NCI-H526 (cell line): Measurements from ENCODE around the gene SGPP2.

Experiments used
- DNase-seq, 2 experiments: peaks; one replicate each; lab custom pipeline; 2025; lab: John Stamatoyannopoulos, UW

The SGPP2 gene

GRCh38 chr2:222525811-222526210, 101.5 kb downstream of the SGPP2 start:
- no peak for DNase-seq

GRCh38 chr2:222526480-222527277, 102.3 kb downstream of the SGPP2 start:
- DNase-seq = no peak

- DNase-seq = no peak
Measured at GRCh38 chr2:222532315-222532714, 108.0 kb downstream of the SGPP2 start.

GRCh38 chr2:222535477-222535876, 111.1 kb downstream of the SGPP2 start:
- DNase-seq = no peak

GRCh38 chr2:222538535-222538934, 114.2 kb downstream of the SGPP2 start:
- no peak for DNase-seq

- DNase-seq = no peak
Measured at GRCh38 chr2:222544661-222545060, 120.3 kb downstream of the SGPP2 start.

- no peak for DNase-seq
Measured at GRCh38 chr2:222545823-222546795, 121.8 kb downstream of the SGPP2 start.

GRCh38 chr2:222547083-222547482, 122.7 kb downstream of the SGPP2 start:
- DNase-seq = no peak

GRCh38 chr2:222548992-222549391, 124.6 kb downstream of the SGPP2 start:
- DNase-seq = no peak

- no peak for DNase-seq
Measured at GRCh38 chr2:222554517-222554916, 130.2 kb downstream of the SGPP2 start.

GRCh38 chr2:222561151-222561550, 136.8 kb downstream of the SGPP2 start:
- no peak for DNase-seq

- peak; percentile 43 to 77 for DNase-seq
Measured at GRCh38 chr2:222561817-222562645, 137.7 kb downstream of the SGPP2 start.

GRCh38 chr2:222563106-222563718, 138.9 kb downstream of the SGPP2 start:
- no peak for DNase-seq

- DNase-seq = no peak
Measured at GRCh38 chr2:222563936-222564335, 139.6 kb downstream of the SGPP2 start.

GRCh38 chr2:222566229-222566628, 141.9 kb downstream of the SGPP2 start:
- DNase-seq = no peak

GRCh38 chr2:222568865-222569264, 144.5 kb downstream of the SGPP2 start:
- DNase-seq = no peak

GRCh38 chr2:222569826-222570225, 145.5 kb downstream of the SGPP2 start:
- no peak for DNase-seq

GRCh38 chr2:222572264-222572721, 147.9 kb downstream of the SGPP2 start:
- DNase-seq = no peak

GRCh38 chr2:222572751-222573174, 148.4 kb downstream of the SGPP2 start:
- no peak for DNase-seq

GRCh38 chr2:222575618-222576017, 151.3 kb downstream of the SGPP2 start:
- DNase-seq = no peak
